Activated T-helper 1 cell treated with Interleukin-2 at 50 U/mL for 16 hours (primary cell): Measurements from ENCODE around the gene TICAM1.
"Not testable (repeated sequence)": the region's sequence is repeated elsewhere in the genome, so short reads cannot be mapped to it uniquely, and the experiment has no call there.

Experiments used
- DNase-seq: peaks from one replicate; pipeline ENCODE4 v3.0.0-alpha.2; 2020; ENCODE audit warnings: low read depth

Gene TICAM1

GRCh38 chr19:4831304-4831978 is at the start of gene TICAM1:
Gene TICAM1 (minus strand): TSS chr19:4831712. CDS start chr19:4818377, 13,335 bp downstream.
- DNase-seq, result peak; percentile 65

GRCh38 chr19:4879041-4879440 is 47.5 kb upstream of the TICAM1 start:
- no peak for DNase-seq

GRCh38 chr19:4878491-4878968 is 47.0 kb upstream of the TICAM1 start:
- no peak for DNase-seq

DNA sequence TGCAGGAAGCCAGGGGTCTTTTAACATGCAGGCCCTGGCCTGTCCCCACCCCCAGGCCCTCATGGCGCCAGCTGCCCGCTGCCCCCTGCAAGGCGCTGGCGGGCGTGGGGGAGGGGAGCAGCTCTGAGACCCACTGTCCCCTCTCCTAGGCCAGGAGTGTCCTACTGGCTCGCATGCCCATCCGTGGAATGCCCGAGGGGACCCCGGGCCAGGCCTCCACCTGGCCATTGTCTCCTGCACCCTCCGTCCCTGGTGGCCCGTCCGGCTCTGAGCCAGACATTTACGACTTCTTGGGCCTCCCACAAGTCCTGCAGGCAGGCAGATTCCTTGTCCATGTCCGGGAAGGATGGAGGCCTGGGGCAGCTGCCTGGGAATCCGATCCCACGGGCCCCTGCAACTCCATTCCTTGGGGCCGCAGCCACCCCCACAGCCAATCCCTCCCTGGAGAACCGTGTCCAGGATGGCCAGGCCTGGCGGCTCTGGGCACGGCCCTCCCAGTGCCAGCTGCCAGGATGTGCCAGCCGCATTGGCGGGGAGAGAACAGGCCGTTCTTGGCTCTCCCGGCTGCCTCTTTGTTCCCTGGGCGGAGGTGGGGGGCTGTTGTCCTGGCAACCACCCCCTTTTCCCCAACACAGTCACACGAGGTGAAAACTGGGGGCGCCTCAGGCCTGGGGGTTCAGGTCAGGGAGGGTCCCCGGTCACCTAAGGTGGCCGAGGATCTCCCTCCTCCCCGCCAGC is 46.4 kb upstream of the TICAM1 start:
- DNase-seq, result no peak

DNA sequence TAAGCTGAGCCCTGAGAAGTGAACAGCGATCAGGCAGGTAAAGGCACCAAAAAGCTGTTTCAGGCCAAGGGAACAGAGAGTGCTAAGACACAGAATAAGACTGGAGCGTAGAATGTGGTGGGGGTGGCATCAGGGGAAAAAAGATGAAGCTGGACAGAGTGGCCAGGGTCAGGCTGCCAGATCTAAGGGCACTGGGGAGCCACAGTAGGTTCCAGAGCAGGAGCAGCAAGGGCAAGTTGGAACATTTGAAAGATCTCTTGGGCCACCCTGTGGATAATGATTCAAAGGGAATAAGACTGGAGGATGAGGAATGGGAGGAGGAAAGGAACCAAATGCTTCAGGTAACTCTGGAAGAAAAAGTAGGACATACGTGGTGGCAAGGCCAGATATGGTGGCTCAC is 42.4 kb upstream of the TICAM1 start:
- DNase-seq, result no peak

- no peak for DNase-seq
These were observed 40.2 kb upstream of the TICAM1 start for GRCh38 chr19:4871711-4872110.

DNA sequence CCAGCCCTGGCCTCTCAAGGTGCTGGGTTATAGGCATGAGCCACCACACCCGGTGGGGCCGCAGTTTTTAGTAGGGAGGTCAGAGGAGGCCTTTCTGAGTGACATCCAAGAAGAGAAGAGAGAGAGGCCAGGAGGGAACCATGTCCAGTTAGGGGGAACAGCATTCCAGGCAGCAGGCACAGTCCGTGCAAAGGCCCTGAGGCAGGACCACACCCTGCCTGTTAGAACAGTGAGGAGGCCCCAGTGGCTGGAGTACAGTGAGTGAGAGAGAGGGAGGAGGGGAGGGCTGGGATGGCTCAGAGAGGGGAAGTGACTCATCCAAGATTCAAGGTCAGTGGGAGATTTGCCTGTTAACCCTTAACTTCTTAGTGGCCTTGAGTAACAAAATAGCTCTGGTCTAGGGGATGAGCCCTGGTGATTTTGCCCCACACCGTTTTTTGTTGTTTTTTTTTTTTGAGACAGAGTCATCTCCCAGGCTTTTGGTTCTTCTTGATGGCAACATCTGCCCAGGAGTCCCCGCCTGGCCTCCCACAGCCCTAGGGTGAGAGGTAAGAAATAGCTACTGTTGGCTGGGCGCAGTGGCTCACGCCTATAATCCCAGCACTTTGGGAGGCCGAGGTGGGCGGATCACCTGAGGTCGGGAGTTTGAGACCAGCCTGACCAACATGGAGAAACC is 38.7 kb upstream of the TICAM1 start:
- DNase-seq, result no peak

DNA sequence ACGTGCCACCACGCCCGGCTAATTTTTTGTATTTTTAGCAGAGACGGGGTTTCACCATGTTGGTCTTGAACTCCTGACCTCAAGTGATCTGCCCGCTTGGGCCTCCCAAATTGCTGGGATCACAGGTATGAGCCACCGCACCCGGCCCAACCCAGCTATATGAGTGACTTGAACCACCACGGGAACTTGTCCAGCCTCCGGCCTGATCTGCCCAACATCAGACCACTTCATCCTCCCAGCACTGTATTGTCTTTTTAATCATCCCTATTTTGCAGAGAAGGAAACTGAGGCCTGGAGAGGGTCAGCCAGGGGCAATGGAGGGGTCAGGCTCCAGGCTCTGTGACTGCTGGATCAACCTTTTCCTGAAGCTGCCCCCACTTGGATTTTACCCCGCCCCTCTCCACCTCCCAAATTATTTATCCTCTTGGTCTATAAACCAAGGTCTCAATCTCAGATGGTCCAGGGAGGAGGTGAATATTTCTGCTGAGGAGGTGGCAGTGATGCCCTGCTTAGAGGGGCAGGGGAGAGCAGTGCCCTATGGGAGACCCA is 36.8 kb upstream of the TICAM1 start:
- DNase-seq, result no peak

- peak; percentile 78 for DNase-seq
These were observed 36.2 kb upstream of the TICAM1 start, which contains the start of gene PLIN3 for GRCh38 chr19:4867534-4868285. Gene PLIN3 (minus strand): TSS chr19:4867667. CDS start chr19:4861394, 6,273 bp downstream.

- peak; percentile 13 for DNase-seq
These were observed 35.3 kb upstream of the TICAM1 start for GRCh38 chr19:4866595-4867424.

GRCh38 chr19:4861147-4861546 is 29.6 kb upstream of the TICAM1 start:
- DNase-seq, result no peak

DNA sequence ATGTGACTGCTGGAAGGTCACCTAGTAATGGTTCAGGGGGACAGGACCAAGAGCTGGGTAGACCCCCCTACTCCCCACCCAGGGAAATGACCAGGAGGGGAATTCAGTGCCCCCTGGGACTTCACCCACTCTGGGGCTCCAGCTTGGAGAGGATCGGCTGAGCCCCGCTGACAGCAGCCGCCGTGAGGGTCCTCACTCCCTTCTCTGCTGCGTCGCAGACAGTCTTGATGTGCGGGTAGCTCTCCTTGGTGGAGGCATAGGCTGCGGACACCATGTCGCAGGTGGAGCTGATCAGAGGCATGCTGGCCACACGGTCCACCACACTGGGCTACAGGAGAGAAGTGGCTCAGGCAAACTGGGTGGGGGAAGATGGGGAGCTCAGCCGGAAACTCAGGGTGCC is 28.2 kb upstream of the TICAM1 start:
- no peak for DNase-seq

DNA sequence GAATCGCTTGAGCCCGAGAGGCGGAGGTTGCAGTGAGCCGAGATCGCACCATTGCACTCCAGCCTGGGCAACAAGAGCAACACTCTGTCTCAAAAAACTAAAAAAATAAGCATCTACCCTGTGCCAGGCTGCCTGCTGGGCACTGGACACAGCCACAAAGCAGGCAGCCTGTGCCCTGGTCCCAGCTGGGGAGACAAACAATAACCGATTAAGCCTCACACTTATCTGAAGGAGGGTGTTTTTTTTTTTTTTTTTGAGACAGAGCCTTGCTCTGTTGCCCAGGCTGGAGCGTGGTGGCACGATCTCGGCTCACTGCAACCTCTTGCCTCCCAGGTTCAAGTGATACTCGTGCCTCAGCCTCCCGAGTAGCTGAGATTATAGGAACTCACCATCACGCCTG is 25.0 kb upstream of the TICAM1 start:
- DNase-seq, result not testable (repeated sequence)

DNA sequence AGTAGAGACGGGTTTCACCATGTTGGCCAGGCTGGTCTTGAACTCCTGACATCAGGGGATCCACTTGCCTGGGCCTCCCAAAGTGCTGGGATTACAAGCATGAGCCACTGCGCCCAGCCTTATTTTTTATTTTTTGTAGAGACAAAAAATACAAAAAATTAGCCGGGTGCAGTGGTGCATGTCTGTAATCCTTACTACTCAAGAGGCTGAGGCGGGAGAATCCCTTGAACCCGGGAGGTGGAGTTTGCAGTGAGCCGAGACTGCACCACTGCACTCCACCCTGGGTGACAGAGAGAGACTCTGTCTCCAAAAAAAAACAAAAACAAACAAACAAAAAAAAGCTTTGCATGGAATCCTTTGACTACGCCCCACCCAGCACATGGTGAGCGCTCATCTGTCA is 22.0 kb upstream of the TICAM1 start:
- not testable (repeated sequence) for DNase-seq

- DNase-seq, result no peak
These were observed 21.0 kb upstream of the TICAM1 start for GRCh38 chr19:4852484-4852883.

GRCh38 chr19:4851551-4852290 is 20.2 kb upstream of the TICAM1 start:
- DNase-seq, result peak; percentile 59

GRCh38 chr19:4849019-4849418 is 17.5 kb upstream of the TICAM1 start:
- no peak for DNase-seq

GRCh38 chr19:4847190-4847973 is 15.9 kb upstream of the TICAM1 start:
- no peak for DNase-seq

DNA sequence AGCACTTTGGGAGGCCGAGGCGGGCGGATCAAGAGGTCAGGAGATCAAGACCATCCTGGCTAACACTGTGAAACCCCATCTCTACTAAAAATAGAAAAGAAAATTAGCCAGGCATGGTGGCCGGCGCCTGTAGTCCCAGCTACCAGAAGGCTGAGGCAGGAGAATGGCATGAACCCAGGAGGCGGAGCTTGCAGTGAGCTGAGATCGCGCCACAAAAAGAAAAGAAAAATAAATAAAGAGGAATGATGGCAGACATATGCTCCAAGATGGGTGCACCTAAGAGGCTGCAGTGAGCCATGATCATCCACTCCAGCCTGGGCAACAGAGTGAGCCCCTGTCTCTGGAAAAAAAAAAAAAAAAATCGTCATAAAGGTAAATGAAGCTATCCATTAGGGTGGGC is 14.5 kb upstream of the TICAM1 start:
- not testable (repeated sequence) for DNase-seq
